ENCODE data around the gene SZRD1. TPM values are rescaled to one million over a fixed set of nuclear protein-coding genes. Genes with fewer than 3 reads are reported as not detected.
A peak's percentile ranks its signal among the peaks of the same experiment; 100 is the strongest.

SZRD1 gene
- total and polyA plus RNA-seq, 2 donors from 2014 or later: 77.3 to 127 TPM

DNA sequence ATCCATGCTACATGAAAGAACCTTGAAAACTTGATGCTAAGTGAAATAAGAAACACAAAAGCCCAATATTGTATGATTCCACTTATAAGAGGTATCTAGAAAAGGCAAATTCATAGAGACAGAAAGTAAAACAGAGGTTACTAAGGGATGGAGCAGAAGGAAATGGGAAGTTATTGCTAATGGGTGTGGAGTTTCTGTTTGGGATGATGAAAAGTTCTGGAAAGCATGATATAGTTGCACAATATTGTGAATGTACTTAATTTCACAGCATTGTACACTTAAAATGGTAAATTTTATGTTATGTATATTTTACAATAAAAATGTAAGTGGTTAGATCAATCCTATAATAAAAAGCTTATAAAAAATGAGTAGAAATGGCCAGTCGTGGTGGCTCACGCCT, 71.9 kb downstream of the SZRD1 start:
- Histone ChIP-seq H3K27ac (ENCODE audit: low read depth in 2 of 2, low read length in 2 of 2) (no peak overlapping the region), H3K9ac (ENCODE audit: low read length in 3 of 3) (no peak overlapping the region), H3K9me3 (ENCODE audit: control insufficient read depth in 2 of 3, insufficient read depth in 1 of 3, low read length in 3 of 3) (no peaks in the 10 kb centered on the region), H3K4me1 (ENCODE audit: control insufficient read depth in 2 of 3, insufficient read depth in 2 of 3, low read depth in 1 of 3, low read length in 3 of 3) (peaks cover 0 to 9% (median 0%) of the 10 kb centered on the region in 3 donors), H3K27me3 (ENCODE audit: control insufficient read depth, insufficient read depth, low read length) (no peaks in the 10 kb centered on the region), H3K36me3 (ENCODE audit: control insufficient read depth in 2 of 3, insufficient read depth in 3 of 3, low read length in 3 of 3) (peaks cover 0 to 5% (median 2%) of the 10 kb centered on the region in 3 donors), H3K4me3 (ENCODE audit: low read length in 3 of 3) (no peak overlapping the region)
- intact Hi-C loops (cut with DNase I): no loop called here
- DNase-seq (no peak), FAIRE-seq (no peak)
- TF ChIP-seq CTCF (IDR thresholded peaks at IDR 0.05; ENCODE audit: borderline replicate concordance, extremely low read depth, insufficient read depth): no peak

DNA sequence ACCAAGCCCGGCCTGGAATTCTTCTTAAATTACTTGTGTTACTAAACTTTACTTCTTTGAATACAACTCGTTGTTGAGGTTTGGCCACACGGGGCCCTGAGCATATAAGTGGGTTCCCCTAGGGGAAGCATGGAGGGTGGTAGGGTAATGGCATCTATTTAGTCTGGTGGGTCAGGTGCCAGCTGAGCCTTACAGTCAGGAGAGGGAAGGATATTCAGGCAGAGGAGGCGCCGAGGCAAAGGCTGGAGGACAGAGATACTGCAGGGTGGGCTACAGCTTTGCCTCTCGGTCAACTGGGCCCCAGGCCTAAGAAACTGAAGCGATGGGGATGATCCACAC, 73.1 kb downstream of the SZRD1 start:
- intact Hi-C loops (cut with DNase I): no loop called here
- DNase-seq: no peak
- Histone ChIP-seq H3K27ac (ENCODE audit: low read depth in 2 of 2, low read length in 2 of 2) (no peak overlapping the region), H3K36me3 (ENCODE audit: control insufficient read depth in 2 of 3, insufficient read depth in 3 of 3, low read length in 3 of 3) (peaks cover 2 to 6% (median 5%) of the 10 kb centered on the region in 3 donors), H3K4me3 (ENCODE audit: low read length in 3 of 3) (peak overlapping the region; percentile 91 to 98 (median 98)), H3K9ac (ENCODE audit: low read length in 3 of 3) (peak overlapping the region; percentile 20 to 78 (median 23)), H3K4me1 (ENCODE audit: control insufficient read depth in 2 of 3, insufficient read depth in 2 of 3, low read depth in 1 of 3, low read length in 3 of 3) (peaks cover 0 to 10% (median 0%) of the 10 kb centered on the region in 3 donors), H3K27me3 (ENCODE audit: control insufficient read depth, insufficient read depth, low read length) (no peaks in the 10 kb centered on the region), H3K9me3 (ENCODE audit: control insufficient read depth in 2 of 3, insufficient read depth in 1 of 3, low read length in 3 of 3) (no peaks in the 10 kb centered on the region)
- FAIRE-seq: no peak
- TF ChIP-seq CTCF (IDR thresholded peaks at IDR 0.05; ENCODE audit: borderline replicate concordance, extremely low read depth, insufficient read depth): no peak

DNA sequence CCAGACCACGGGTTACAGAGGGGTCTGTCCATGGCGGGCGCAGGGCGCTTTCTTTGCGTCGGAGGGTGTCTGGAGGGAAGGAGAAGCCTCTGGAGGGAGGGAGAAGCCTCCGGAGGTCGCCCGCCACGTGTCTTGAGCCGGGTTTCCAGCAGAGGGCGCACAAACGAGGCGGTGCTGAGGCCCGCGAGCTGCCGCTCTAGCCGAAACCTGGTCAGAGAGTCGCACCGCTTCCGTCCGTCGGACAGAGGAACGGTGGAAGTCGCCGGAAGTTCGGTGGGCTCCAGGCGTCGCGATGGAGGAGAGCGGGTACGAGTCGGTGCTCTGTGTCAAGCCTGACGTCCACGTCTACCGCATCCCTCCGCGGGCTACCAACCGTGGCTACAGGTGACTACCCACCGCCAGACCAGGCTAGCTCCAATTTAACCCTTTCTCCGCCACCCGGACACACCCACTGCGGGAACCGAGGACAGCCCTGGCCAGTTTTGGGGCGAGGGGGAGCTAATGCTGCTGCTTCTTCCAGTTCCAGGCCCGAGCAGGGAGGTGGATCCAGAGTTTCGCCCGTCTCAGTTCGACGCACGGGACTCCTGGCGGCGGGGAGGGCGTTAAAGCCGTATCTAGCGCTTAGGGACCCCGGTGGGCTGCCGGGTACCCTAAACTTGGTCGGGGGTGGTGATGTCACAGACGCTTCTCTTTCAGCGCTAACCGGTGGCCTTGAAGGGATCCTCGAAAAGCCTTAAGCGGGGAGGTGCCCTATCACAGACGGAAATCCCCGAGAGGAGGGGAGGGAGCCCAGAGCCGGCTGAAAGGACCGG, 73.6 kb downstream of the SZRD1 start, which contains the start of gene NECAP2:
TSS of gene NECAP2 (plus strand) at position 255 of the 812 bp plus-strand sequence. CDS start at position 293, 38 bp downstream.
- Histone ChIP-seq H3K9ac (ENCODE audit: low read length in 3 of 3) (peak within 1 kb of the TSS; percentile 78 to 96 (median 81)), H3K27me3 (ENCODE audit: control insufficient read depth, insufficient read depth, low read length) (no peaks in the 10 kb centered on the region), H3K9me3 (ENCODE audit: control insufficient read depth in 2 of 3, insufficient read depth in 1 of 3, low read length in 3 of 3) (no peaks in the 10 kb centered on the region), H3K4me3 (ENCODE audit: low read length in 3 of 3) (peak within 1 kb of the TSS; percentile 91 to 98 (median 98)), H3K4me1 (ENCODE audit: control insufficient read depth in 2 of 3, insufficient read depth in 2 of 3, low read depth in 1 of 3, low read length in 3 of 3) (peaks cover 0 to 10% (median 0%) of the 10 kb centered on the region in 3 donors), H3K36me3 (ENCODE audit: control insufficient read depth in 2 of 3, insufficient read depth in 3 of 3, low read length in 3 of 3) (peaks cover 3 to 9% (median 5%) of the 10 kb centered on the region in 3 donors), H3K27ac (ENCODE audit: low read depth in 2 of 2, low read length in 2 of 2) (peak within 1 kb of the TSS; percentile 38 to 76)
- peak; percentile 94 to 97 (median 95) for DNase-seq
- no peak for FAIRE-seq
- peak; percentile 80 for TF ChIP-seq CTCF (IDR thresholded peaks at IDR 0.05; ENCODE audit: borderline replicate concordance, extremely low read depth, insufficient read depth)
- intact Hi-C loops (cut with DNase I): no loop called here
